Hepatocyte (in vitro differentiated cells): ENCODE results near the gene RAF1. TPM values are rescaled to one million over a fixed set of nuclear protein-coding genes. Genes with fewer than 3 reads are reported as not detected.

Experiments used
- DNase-seq: peaks from one replicate; pipeline ENCODE4 v3.0.0-alpha.2; 2016; ENCODE audit warnings: low spot score
- H2AFZ ChIP-seq: fragments of 200-600 bp; sonication (generic); 2 replicates; pipeline ENCODE4 v1.6.0; 2016; ENCODE audit warnings: antibody characterized with exemption, mild to moderate bottlenecking
- H3K27ac ChIP-seq: fragments of 200-600 bp; sonication (generic); 2 replicates; pipeline ENCODE4 v1.5.1; 2016; ENCODE audit warnings: mild to moderate bottlenecking
- H3K27me3 ChIP-seq: fragments of 200-600 bp; sonication (generic); 2 replicates; pipeline ENCODE4 v1.6.1; 2016
- H3K36me3 ChIP-seq: fragments of 200-600 bp; sonication (generic); replicated peaks from 2 replicates; pipeline ENCODE4 v1.5.1; 2016; ENCODE audit warnings: low read depth; ENCODE audit not compliant: insufficient read depth
- H3K4me1 ChIP-seq: fragments of 200-600 bp; sonication (generic); 2 replicates; pipeline ENCODE4 v1.5.1; 2016; ENCODE audit warnings: mild to moderate bottlenecking, moderate library complexity; ENCODE audit not compliant: insufficient read depth
- H3K4me2 ChIP-seq: fragments of 200-600 bp; sonication (generic); 2 replicates; pipeline ENCODE4 v1.6.0; 2016
- H3K4me3 ChIP-seq: fragments of 200-600 bp; sonication (generic); 2 replicates; pipeline ENCODE4 v1.5.1; 2016; ENCODE audit warnings: mild to moderate bottlenecking
- H3K79me2 ChIP-seq: fragments of 200-600 bp; sonication (generic); 2 replicates; pipeline ENCODE4 v1.6.0; 2017; ENCODE audit warnings: mild to moderate bottlenecking
- H3K9me2 ChIP-seq: fragments of 200-600 bp; sonication (generic); replicated peaks from 2 replicates; pipeline ENCODE4 v1.6.0; 2017; ENCODE audit warnings: mild to moderate bottlenecking; ENCODE audit not compliant: insufficient read depth
- H3K9me3 ChIP-seq: fragments of 200-600 bp; sonication (generic); 2 replicates; pipeline ENCODE4 v1.5.1; 2016; ENCODE audit warnings: low read depth, mild to moderate bottlenecking
- H4K20me1 ChIP-seq: fragments of 200-600 bp; sonication (generic); 2 replicates; pipeline ENCODE4 v1.6.0; 2016; ENCODE audit warnings: mild to moderate bottlenecking; ENCODE audit not compliant: insufficient read depth, poor library complexity, severe bottlenecking
- EZH2 ChIP-seq: fragments of 200-600 bp; sonication (generic); IDR thresholded peaks from 2 replicates; pipeline ENCODE4 v1.6.1; 2016; ENCODE audit warnings: antibody characterized with exemption, mild to moderate bottlenecking, borderline replicate concordance
- EZH2phosphoT487 ChIP-seq: fragments of 200-600 bp; sonication (generic); IDR thresholded peaks from one replicate; pipeline ENCODE4 v1.6.1; 2018; ENCODE audit warnings: antibody characterized with exemption, mild to moderate bottlenecking, low read depth, moderate library complexity; ENCODE audit not compliant: unreplicated experiment, severe bottlenecking
- WGBS: methylation state at CpG from one replicate; pipeline ENCODE4 v1.1.6; 2016; ENCODE audit warnings: low lambda C conversion rate; ENCODE audit errors: missing lambda C conversion rate; 5-methylcytosine and 5-hydroxymethylcytosine counted together
- polyA plus RNA-seq: library from polyadenylated mRNA; unstranded; fragments of >200 nt; fragmentation: Nextera tagmentation; extraction: Ambion mirVana; gene quantifications from 2 replicates; pipeline ENCODE4 v1.2.1, GENCODE V29; 2016
- total RNA-seq: library from RNA; depleted of rRNA; stranded (reverse); fragments of >200 nt; gene quantifications from 2 replicates; pipeline ENCODE4 v1.2.3, GENCODE V29; 2014
- TF ChIP-seq, protein P1 (sequence below): fragments of 200-600 bp; sonication (generic); IDR thresholded peaks from 2 replicates; pipeline ENCODE4 v1.5.1; 2016; ENCODE audit warnings: antibody characterized with exemption, mild to moderate bottlenecking; ENCODE audit not compliant: poor library complexity

RAF1 gene
- total and polyA plus RNA-seq, 2 experiments from 2014 or later: 79.8 to 118 TPM

DNA sequence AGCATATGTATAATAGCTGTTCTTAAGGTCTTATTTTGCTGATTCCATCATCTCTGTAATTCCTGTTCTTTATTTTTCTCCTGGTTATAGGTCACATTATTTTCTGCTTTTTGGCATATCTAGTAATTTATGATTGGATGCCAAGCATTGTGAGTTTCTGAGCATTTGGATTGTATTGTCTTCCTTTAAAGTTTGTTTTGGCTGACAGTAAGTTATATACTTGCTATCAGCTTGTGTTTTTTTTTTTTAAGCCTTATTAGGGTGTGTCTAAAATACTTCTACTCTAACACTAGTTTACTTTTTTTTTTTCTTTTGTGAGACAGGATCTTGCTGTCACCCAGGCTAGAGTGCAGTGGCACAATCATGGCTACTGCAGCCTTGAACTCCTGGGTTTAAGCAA is 96.9 kb downstream of the RAF1 start:
- Histone ChIP-seq H4K20me1 (peaks cover 33% of the 10 kb centered on the region), H3K9me2 (no peaks in the 10 kb centered on the region), H3K79me2 (peaks cover 78% of the 10 kb centered on the region)

DNA sequence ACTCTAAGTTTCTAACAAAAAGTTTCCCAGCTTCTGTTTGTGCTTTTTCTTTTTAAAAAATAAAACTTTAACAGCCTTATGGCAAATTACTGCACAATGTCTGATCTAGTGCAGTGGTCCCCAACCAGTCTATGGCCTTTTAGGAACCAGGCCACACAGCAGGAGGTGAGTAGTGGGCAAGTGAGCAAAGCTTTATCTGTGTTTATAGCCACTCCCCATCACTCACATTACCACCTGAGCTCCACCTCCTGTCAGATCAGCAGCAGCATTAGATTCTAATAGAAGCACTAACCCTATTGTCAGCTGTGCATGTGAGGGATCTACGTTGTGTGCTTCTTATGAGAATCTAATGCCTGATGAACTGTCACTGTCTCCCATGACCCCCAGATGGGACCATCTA is 101.5 kb downstream of the RAF1 start:
- peaks cover 97% of the 10 kb centered on the region for H3K79me2 ChIP-seq
- TF ChIP-seq EZH2phosphoT487 (no peak), EZH2 (no peak)
- TF ChIP-seq, protein P1, sequence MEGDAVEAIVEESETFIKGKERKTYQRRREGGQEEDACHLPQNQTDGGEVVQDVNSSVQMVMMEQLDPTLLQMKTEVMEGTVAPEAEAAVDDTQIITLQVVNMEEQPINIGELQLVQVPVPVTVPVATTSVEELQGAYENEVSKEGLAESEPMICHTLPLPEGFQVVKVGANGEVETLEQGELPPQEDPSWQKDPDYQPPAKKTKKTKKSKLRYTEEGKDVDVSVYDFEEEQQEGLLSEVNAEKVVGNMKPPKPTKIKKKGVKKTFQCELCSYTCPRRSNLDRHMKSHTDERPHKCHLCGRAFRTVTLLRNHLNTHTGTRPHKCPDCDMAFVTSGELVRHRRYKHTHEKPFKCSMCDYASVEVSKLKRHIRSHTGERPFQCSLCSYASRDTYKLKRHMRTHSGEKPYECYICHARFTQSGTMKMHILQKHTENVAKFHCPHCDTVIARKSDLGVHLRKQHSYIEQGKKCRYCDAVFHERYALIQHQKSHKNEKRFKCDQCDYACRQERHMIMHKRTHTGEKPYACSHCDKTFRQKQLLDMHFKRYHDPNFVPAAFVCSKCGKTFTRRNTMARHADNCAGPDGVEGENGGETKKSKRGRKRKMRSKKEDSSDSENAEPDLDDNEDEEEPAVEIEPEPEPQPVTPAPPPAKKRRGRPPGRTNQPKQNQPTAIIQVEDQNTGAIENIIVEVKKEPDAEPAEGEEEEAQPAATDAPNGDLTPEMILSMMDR: no peak
- H2AFZ ChIP-seq: no peak overlapping the region
- no peaks in the 10 kb centered on the region for H3K9me2 ChIP-seq
- peaks cover 60% of the 10 kb centered on the region for H4K20me1 ChIP-seq
- H3K4me2 ChIP-seq: no peak overlapping the region
- H3K27ac ChIP-seq: no peak overlapping the region
- no peaks in the 10 kb centered on the region for H3K27me3 ChIP-seq
- no peak overlapping the region for H3K4me3 ChIP-seq
- DNase-seq: no peak
- H3K9me3 ChIP-seq: no peaks in the 10 kb centered on the region
- H3K4me1 ChIP-seq: peaks cover 21% of the 10 kb centered on the region
- H3K36me3 ChIP-seq: no peaks in the 10 kb centered on the region
- 55% methylated on average over 1 of the region's 1 CpG for WGBS

More for the DNA sequence above, 96.9 kb downstream of the RAF1 start:
- H3K36me3 ChIP-seq: no peaks in the 10 kb centered on the region
- TF ChIP-seq, protein P1: no peak
- TF ChIP-seq EZH2: no peak
- no peak for TF ChIP-seq EZH2phosphoT487
- no peak for DNase-seq
- no peak overlapping the region for H3K4me3 ChIP-seq
- no peak overlapping the region for H2AFZ ChIP-seq
- H3K9me3 ChIP-seq: no peaks in the 10 kb centered on the region
- no peak overlapping the region for H3K4me2 ChIP-seq
- no peaks in the 10 kb centered on the region for H3K4me1 ChIP-seq
- H3K27me3 ChIP-seq: no peaks in the 10 kb centered on the region
- no peak overlapping the region for H3K27ac ChIP-seq

DNA sequence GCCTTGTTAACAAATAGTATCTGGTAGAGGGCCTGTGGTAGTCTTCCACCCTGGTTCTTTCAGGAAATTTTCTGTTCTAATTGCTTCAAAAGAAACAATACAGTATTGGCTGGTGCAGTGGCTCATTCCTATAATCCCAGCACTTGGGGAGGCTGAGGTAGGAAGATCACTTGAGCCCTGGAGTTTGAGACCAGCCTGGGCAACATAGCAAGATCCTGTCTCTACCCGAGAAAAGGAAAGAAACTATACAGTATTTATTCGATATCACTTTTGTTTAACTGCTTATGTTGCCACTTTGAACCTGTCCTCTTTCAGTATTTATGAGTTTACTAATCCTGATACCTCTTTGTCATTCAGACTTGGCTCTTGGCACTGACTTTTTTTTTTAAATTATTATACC is 102.5 kb downstream of the RAF1 start:
- WGBS: 90% methylated on average over 2 of the region's 2 CpGs
- Histone ChIP-seq H2AFZ (no peak overlapping the region), H3K9me2 (no peaks in the 10 kb centered on the region), H3K27ac (no peak overlapping the region), H3K79me2 (peaks cover 88% of the 10 kb centered on the region), H3K36me3 (no peaks in the 10 kb centered on the region), H3K27me3 (no peaks in the 10 kb centered on the region), H3K4me3 (no peak overlapping the region), H3K9me3 (no peaks in the 10 kb centered on the region), H3K4me2 (no peak overlapping the region), H3K4me1 (peaks cover 21% of the 10 kb centered on the region), H4K20me1 (peaks cover 55% of the 10 kb centered on the region)
- TF ChIP-seq, protein P1: no peak
- TF ChIP-seq EZH2phosphoT487: no peak
- TF ChIP-seq EZH2: no peak
- no peak for DNase-seq

DNA sequence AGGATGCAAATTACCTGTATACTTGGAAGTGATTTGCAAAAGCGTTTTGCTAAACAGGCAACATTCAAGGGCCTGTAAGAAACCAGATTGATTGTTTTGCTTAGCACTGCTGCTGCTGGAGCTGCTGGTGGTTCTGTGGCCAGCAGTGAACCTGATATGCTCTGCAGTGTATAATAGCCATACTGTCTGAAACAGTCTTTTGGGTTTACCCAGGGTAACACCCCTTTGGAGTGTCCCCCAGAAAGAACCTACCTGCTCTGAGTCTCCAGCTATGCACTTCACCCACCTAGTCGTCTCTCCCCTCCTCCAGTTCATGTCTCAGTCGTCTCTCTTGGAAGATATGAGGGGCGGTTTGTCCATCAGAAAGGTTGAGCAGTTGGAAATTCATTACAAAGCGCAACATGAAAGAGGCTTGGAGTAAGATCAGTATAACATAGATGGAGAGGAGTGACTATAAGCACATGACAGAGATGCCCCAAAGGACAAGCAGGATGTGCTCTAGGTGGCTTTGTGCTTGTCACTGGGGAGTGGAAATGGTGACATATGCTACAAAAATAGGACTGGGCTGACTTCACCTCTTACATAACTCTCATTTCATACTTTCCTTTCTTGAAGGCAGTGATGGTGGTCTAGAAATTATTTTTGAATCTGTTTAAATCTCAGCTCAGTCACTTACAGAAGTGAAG is 103.3 kb downstream of the RAF1 start:
- H3K4me1 ChIP-seq: peaks cover 21% of the 10 kb centered on the region
- no peaks in the 10 kb centered on the region for H3K27me3 ChIP-seq
- no peaks in the 10 kb centered on the region for H3K9me3 ChIP-seq
- H3K4me2 ChIP-seq: no peak overlapping the region
- no peak overlapping the region for H3K27ac ChIP-seq
- H3K79me2 ChIP-seq: peaks cover 80% of the 10 kb centered on the region
- no peak overlapping the region for H2AFZ ChIP-seq
- TF ChIP-seq, protein P1: no peak
- TF ChIP-seq EZH2 (no peak), EZH2phosphoT487 (no peak)
- no peak for DNase-seq
- no peaks in the 10 kb centered on the region for H3K9me2 ChIP-seq
- WGBS: 85% methylated on average over 5 of the region's 5 CpGs
- H3K4me3 ChIP-seq: no peak overlapping the region
- peaks cover 52% of the 10 kb centered on the region for H4K20me1 ChIP-seq
- H3K36me3 ChIP-seq: no peaks in the 10 kb centered on the region
